ENCODE data around the gene DNAH10. TPM values are rescaled to one million over a fixed set of nuclear protein-coding genes. Genes with fewer than 3 reads are reported as not detected.

DNAH10 gene
- total RNA-seq, 1 donor from 2014 or later, result 0.04 TPM

GRCh38 chr12:123741937-123742572 is 20.0 kb upstream of the DNAH10 start:
- DNase-seq (ENCODE audit: low read depth), result no peak
- Histone ChIP-seq H3K4me3 (ENCODE audit: low read depth, low read length) (no peak overlapping the region), H3K27me3 (ENCODE audit: control insufficient read depth, insufficient read depth, low read length) (no peaks in the 10 kb centered on the region), H3K36me3 (ENCODE audit: control insufficient read depth, insufficient read depth, low read length) (peaks cover 4% of the 10 kb centered on the region)
- TF ChIP-seq, protein P1, sequence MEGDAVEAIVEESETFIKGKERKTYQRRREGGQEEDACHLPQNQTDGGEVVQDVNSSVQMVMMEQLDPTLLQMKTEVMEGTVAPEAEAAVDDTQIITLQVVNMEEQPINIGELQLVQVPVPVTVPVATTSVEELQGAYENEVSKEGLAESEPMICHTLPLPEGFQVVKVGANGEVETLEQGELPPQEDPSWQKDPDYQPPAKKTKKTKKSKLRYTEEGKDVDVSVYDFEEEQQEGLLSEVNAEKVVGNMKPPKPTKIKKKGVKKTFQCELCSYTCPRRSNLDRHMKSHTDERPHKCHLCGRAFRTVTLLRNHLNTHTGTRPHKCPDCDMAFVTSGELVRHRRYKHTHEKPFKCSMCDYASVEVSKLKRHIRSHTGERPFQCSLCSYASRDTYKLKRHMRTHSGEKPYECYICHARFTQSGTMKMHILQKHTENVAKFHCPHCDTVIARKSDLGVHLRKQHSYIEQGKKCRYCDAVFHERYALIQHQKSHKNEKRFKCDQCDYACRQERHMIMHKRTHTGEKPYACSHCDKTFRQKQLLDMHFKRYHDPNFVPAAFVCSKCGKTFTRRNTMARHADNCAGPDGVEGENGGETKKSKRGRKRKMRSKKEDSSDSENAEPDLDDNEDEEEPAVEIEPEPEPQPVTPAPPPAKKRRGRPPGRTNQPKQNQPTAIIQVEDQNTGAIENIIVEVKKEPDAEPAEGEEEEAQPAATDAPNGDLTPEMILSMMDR (IDR thresholded peaks at IDR 0.05; ENCODE audit: insufficient read depth, low read length, poor library complexity, severe bottlenecking), result no peak

GRCh38 chr12:123743002-123743401 is 19.1 kb upstream of the DNAH10 start:
- TF ChIP-seq, protein P1 (IDR thresholded peaks at IDR 0.05; ENCODE audit: insufficient read depth, low read length, poor library complexity, severe bottlenecking), result no peak

DNA sequence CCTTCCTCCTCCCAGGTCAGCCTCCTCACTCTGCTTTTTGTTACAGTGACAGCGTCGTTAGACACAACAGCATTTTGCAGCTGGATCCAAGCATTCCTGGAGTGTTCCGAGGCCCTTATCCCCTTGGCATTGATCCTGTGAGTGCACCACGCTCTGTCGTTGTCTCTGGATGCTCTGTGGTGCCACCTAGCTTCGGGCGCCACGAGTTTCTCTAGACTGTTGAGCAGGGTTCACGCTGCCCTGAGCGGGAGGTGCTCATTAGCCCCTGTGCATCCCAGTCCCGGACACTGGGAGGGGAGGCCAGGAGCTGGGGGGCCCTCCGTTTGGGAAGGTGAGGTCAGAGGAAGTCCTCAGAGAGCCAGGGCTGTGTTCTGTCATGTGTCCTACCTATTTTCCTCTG is 17.3 kb upstream of the DNAH10 start:
- Histone ChIP-seq H3K4me3 (ENCODE audit: low read depth, low read length) (no peak overlapping the region), H3K36me3 (ENCODE audit: control insufficient read depth, insufficient read depth, low read length) (peaks cover 4% of the 10 kb centered on the region), H3K27me3 (ENCODE audit: control insufficient read depth, insufficient read depth, low read length) (no peaks in the 10 kb centered on the region)
- DNase-seq (ENCODE audit: low read depth), result no peak
- TF ChIP-seq, protein P1 (IDR thresholded peaks at IDR 0.05; ENCODE audit: insufficient read depth, low read length, poor library complexity, severe bottlenecking), result peak; percentile 28

More at GRCh38 chr12:123743002-123743401, 19.1 kb upstream of the DNAH10 start:
- Histone ChIP-seq H3K36me3 (ENCODE audit: control insufficient read depth, insufficient read depth, low read length) (peaks cover 4% of the 10 kb centered on the region), H3K27me3 (ENCODE audit: control insufficient read depth, insufficient read depth, low read length) (no peaks in the 10 kb centered on the region), H3K4me3 (ENCODE audit: low read depth, low read length) (no peak overlapping the region)
- DNase-seq (ENCODE audit: low read depth), result no peak

GRCh38 chr12:123747309-123747708 is 14.8 kb upstream of the DNAH10 start:
- TF ChIP-seq, protein P1 (IDR thresholded peaks at IDR 0.05; ENCODE audit: insufficient read depth, low read length, poor library complexity, severe bottlenecking), result no peak
- peaks cover 4% of the 10 kb centered on the region for H3K36me3 ChIP-seq (ENCODE audit: control insufficient read depth, insufficient read depth, low read length)
- no peaks in the 10 kb centered on the region for H3K27me3 ChIP-seq (ENCODE audit: control insufficient read depth, insufficient read depth, low read length)
- no peak for DNase-seq (ENCODE audit: low read depth)
- H3K4me3 ChIP-seq (ENCODE audit: low read depth, low read length), result no peak overlapping the region

DNA sequence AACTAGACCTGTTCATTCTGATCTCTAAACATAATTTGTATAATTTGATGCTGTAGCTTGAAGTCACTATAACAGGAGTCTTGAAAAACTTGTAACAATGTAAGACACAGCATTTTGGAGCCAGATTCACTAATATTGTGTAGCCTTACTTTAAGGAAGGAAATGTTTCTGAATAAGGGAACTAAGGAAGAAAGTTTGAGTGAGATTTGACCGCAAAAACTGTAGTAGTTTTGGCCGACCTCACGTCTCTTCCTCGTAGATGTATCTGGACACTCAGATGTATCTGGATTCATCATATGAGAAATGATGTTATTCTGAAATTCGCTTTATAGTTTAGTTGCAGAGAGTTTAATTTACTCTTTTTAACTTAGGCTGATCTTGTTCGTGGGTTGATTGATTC is 13.9 kb upstream of the DNAH10 start:
- Histone ChIP-seq H3K36me3 (ENCODE audit: control insufficient read depth, insufficient read depth, low read length) (peaks cover 4% of the 10 kb centered on the region), H3K27me3 (ENCODE audit: control insufficient read depth, insufficient read depth, low read length) (no peaks in the 10 kb centered on the region), H3K4me3 (ENCODE audit: low read depth, low read length) (no peak overlapping the region)
- no peak for DNase-seq (ENCODE audit: low read depth)
- TF ChIP-seq, protein P1 (IDR thresholded peaks at IDR 0.05; ENCODE audit: insufficient read depth, low read length, poor library complexity, severe bottlenecking), result no peak

GRCh38 chr12:123748661-123749060 is 13.4 kb upstream of the DNAH10 start:
- no peaks in the 10 kb centered on the region for H3K27me3 ChIP-seq (ENCODE audit: control insufficient read depth, insufficient read depth, low read length)
- DNase-seq (ENCODE audit: low read depth), result peak; percentile 32
- H3K36me3 ChIP-seq (ENCODE audit: control insufficient read depth, insufficient read depth, low read length), result peaks cover 4% of the 10 kb centered on the region
- H3K4me3 ChIP-seq (ENCODE audit: low read depth, low read length), result no peak overlapping the region
- TF ChIP-seq, protein P1 (IDR thresholded peaks at IDR 0.05; ENCODE audit: insufficient read depth, low read length, poor library complexity, severe bottlenecking), result no peak

All from kidney epithelial cell (primary cell).